ENCODE measurements around the gene OSER1.
"Not testable (repeated sequence)": the region's sequence is repeated elsewhere in the genome, so short reads cannot be mapped to it uniquely, and the experiment has no call there.

The OSER1 gene

DNA sequence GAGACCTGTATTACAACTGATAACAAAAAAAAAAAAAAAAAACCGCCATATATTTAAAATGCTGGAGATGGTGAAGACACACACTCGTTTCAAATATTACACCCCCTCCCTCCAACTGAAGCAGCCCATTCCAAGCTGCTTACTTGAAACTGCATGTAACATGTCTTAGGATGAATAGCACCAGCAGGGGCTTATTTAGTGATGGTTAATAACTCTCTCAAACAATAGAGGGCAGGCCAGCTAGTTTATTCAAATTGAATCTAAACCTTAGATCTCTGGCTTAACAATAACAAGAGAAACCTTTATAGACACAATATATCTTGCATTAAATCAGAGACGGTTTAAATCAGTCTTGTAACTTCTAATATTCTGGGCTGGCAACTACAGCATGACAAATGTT lies 14.3 kb downstream of the OSER1 start:
- peak; percentile 35 to 75 (median 63) for DNase-seq
- no peaks in the 10 kb centered on the region for H3K9me3 ChIP-seq (ENCODE audit: control extremely low read depth in 1 of 5, control insufficient read depth in 4 of 5, insufficient read depth in 2 of 5, low read depth in 1 of 5, low read length in 4 of 5)
- ChIA-PET POLR2A (interaction anchor here (0.5 kb wide), 1 partner anchor 71 kb away, joined by 4 read pairs; no protein-coding TSS in a partner anchor), CTCF (interaction anchor here (0.9 to 3.6 kb wide), 10 partner anchors 10 to 670 kb away, joined by 3 to 22 read pairs (median 4); no protein-coding TSS in a partner anchor)
- no peak overlapping the region for H3K4me3 ChIP-seq (ENCODE audit: control insufficient read depth in 1 of 7, extremely low read depth in 1 of 7, insufficient read depth in 4 of 7, low read depth in 2 of 7, low read length in 6 of 7)
- peaks cover 3 to 15% (median 8%) of the 10 kb centered on the region in 4 experiments for H3K4me1 ChIP-seq (ENCODE audit: control extremely low read depth in 1 of 4, control insufficient read depth in 4 of 4, insufficient read depth in 4 of 4, low read length in 3 of 4)
- no peak overlapping the region for H3K27ac ChIP-seq (ENCODE audit: insufficient read depth in 1 of 2, low read depth in 1 of 2, low read length in 2 of 2, poor library complexity in 1 of 2, severe bottlenecking in 2 of 2)
- peaks cover 20 to 44% (median 31%) of the 10 kb centered on the region in 4 experiments for H3K36me3 ChIP-seq (ENCODE audit: control insufficient read depth in 4 of 4, insufficient read depth in 4 of 4, low read length in 3 of 4)
- WGBS (ENCODE audit: insufficient coverage): 88% methylated on average over 1 of the region's 3 CpGs
- H3K27me3 ChIP-seq (replicated peaks in 2 of 5; ENCODE audit: control insufficient read depth in 4 of 5, insufficient read depth in 5 of 5, low read length in 4 of 5): peaks cover 0 to 2% (median 0%) of the 10 kb centered on the region in 5 experiments

DNA sequence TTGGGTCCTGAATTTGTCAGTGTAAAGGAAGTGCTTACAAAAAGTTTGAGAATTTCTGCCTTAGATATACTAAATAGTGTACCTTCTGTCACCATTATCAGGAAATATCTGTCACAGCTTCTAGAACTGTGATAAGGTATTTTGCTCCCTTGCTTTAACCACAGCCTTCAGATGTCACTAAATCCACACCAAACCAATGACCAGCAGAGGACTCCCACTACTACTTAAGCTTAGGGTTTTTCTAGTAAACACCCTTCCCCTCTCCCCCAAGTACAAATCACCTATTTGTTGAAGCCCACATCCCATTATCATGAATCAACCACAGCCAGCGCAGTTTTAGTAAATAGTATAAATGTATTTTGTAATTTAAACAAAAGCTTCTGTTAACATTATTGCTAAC lies 15.0 kb downstream of the OSER1 start:
- ChIA-PET CTCF (interaction anchor here (0.6 to 3.6 kb wide), 12 partner anchors 13 to 1780 kb away, joined by 3 to 22 read pairs (median 4); partner anchors contain the start of gene FITM2), POLR2A (interaction anchor here (0.5 kb wide), 1 partner anchor 71 kb away, joined by 4 read pairs; no protein-coding TSS in a partner anchor)
- H3K4me3 ChIP-seq (ENCODE audit: control insufficient read depth in 1 of 7, extremely low read depth in 1 of 7, insufficient read depth in 4 of 7, low read depth in 2 of 7, low read length in 6 of 7): no peak overlapping the region
- H3K4me1 ChIP-seq (ENCODE audit: control extremely low read depth in 1 of 4, control insufficient read depth in 4 of 4, insufficient read depth in 4 of 4, low read length in 3 of 4): peaks cover 3 to 15% (median 8%) of the 10 kb centered on the region in 4 experiments
- peak in 1 of 3 donors; percentile 41 for DNase-seq
- H3K9me3 ChIP-seq (ENCODE audit: control extremely low read depth in 1 of 5, control insufficient read depth in 4 of 5, insufficient read depth in 2 of 5, low read depth in 1 of 5, low read length in 4 of 5): no peaks in the 10 kb centered on the region
- peaks cover 14 to 38% (median 26%) of the 10 kb centered on the region in 4 experiments for H3K36me3 ChIP-seq (ENCODE audit: control insufficient read depth in 4 of 4, insufficient read depth in 4 of 4, low read length in 3 of 4)
- no CpG with 5 or more reads among the region's 1 CpG for WGBS (ENCODE audit: insufficient coverage)
- no peak overlapping the region for H3K27ac ChIP-seq (ENCODE audit: insufficient read depth in 1 of 2, low read depth in 1 of 2, low read length in 2 of 2, poor library complexity in 1 of 2, severe bottlenecking in 2 of 2)
- H3K27me3 ChIP-seq (replicated peaks in 2 of 5; ENCODE audit: control insufficient read depth in 4 of 5, insufficient read depth in 5 of 5, low read length in 4 of 5): peaks cover 0 to 2% (median 0%) of the 10 kb centered on the region in 5 experiments

DNA sequence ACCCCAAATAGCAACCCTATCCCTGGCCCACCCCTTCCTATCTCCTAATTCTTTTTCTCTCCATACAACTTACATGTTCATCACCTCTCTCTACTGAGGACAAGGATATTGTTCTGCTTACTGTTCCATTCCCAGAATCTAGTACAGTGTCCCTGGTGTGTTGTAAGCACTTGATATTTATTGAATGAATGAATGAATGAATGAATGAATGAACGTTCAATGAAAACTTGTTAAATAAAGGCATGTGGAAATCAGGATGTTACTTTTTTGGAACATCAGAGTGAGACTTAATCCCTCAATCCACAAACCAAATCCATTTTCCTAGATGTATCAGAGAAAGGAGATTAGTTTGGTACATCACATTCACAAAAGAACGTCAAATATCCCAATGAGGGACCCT lies 16.8 kb downstream of the OSER1 start:
- Histone ChIP-seq H3K27me3 (replicated peaks in 2 of 5; ENCODE audit: control insufficient read depth in 4 of 5, insufficient read depth in 5 of 5, low read length in 4 of 5) (peaks cover 0 to 10% (median 5%) of the 10 kb centered on the region in 5 experiments), H3K27ac (ENCODE audit: insufficient read depth in 1 of 2, low read depth in 1 of 2, low read length in 2 of 2, poor library complexity in 1 of 2, severe bottlenecking in 2 of 2) (no peak overlapping the region), H3K4me3 (ENCODE audit: control insufficient read depth in 1 of 7, extremely low read depth in 1 of 7, insufficient read depth in 4 of 7, low read depth in 2 of 7, low read length in 6 of 7) (no peak overlapping the region), H3K4me1 (ENCODE audit: control extremely low read depth in 1 of 4, control insufficient read depth in 4 of 4, insufficient read depth in 4 of 4, low read length in 3 of 4) (peaks cover 3 to 13% (median 8%) of the 10 kb centered on the region in 4 experiments), H3K9me3 (ENCODE audit: control extremely low read depth in 1 of 5, control insufficient read depth in 4 of 5, insufficient read depth in 2 of 5, low read depth in 1 of 5, low read length in 4 of 5) (no peaks in the 10 kb centered on the region), H3K36me3 (ENCODE audit: control insufficient read depth in 4 of 4, insufficient read depth in 4 of 4, low read length in 3 of 4) (peaks cover 9 to 21% (median 14%) of the 10 kb centered on the region in 4 experiments)
- no CpG with 5 or more reads among the region's 2 CpGs for WGBS (ENCODE audit: insufficient coverage)
- no peak for DNase-seq
- POLR2A ChIA-PET: no interaction called here
- CTCF ChIA-PET: no interaction called here

DNA sequence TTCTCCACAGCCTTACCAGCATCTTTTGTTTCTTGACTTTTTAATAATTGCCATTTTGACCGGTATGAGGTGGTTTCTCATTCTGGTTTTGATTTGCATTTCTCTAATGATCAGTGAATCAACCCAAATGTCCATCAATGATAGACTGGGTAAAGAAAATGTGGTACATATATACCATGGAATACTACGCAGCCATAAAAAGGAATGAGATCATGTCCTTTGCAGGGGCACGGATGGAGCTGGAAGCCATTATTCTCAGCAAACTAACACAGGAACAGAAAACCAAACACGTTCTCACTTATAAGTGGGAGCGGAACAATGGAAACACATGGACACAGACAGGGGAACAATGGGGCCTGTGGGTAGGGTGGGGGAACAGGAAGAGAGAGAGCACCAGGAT lies 18.9 kb downstream of the OSER1 start:
- H3K4me3 ChIP-seq (ENCODE audit: control insufficient read depth in 1 of 7, extremely low read depth in 1 of 7, insufficient read depth in 4 of 7, low read depth in 2 of 7, low read length in 6 of 7); DNase-seq; POLR2A ChIA-PET; H3K9me3 ChIP-seq (ENCODE audit: control extremely low read depth in 1 of 5, control insufficient read depth in 4 of 5, insufficient read depth in 2 of 5, low read depth in 1 of 5, low read length in 4 of 5); H3K27ac ChIP-seq (ENCODE audit: insufficient read depth in 1 of 2, low read depth in 1 of 2, low read length in 2 of 2, poor library complexity in 1 of 2, severe bottlenecking in 2 of 2); H3K36me3 ChIP-seq (ENCODE audit: control insufficient read depth in 4 of 4, insufficient read depth in 4 of 4, low read length in 3 of 4): not testable (repeated sequence)
- Histone ChIP-seq H3K27me3 (replicated peaks in 2 of 5; ENCODE audit: control insufficient read depth in 4 of 5, insufficient read depth in 5 of 5, low read length in 4 of 5) (peaks cover 0 to 31% (median 17%) of the 10 kb centered on the region in 5 experiments), H3K4me1 (ENCODE audit: control extremely low read depth in 1 of 4, control insufficient read depth in 4 of 4, insufficient read depth in 4 of 4, low read length in 3 of 4) (peaks cover 8 to 25% (median 13%) of the 10 kb centered on the region in 4 experiments)
- CTCF ChIA-PET: interaction anchor here (5.3 kb wide), 1 partner anchor 75 kb away, joined by 71 read pairs; no protein-coding TSS in a partner anchor
- 72% methylated on average over 3 of the region's 5 CpGs for WGBS (ENCODE audit: insufficient coverage)

DNA sequence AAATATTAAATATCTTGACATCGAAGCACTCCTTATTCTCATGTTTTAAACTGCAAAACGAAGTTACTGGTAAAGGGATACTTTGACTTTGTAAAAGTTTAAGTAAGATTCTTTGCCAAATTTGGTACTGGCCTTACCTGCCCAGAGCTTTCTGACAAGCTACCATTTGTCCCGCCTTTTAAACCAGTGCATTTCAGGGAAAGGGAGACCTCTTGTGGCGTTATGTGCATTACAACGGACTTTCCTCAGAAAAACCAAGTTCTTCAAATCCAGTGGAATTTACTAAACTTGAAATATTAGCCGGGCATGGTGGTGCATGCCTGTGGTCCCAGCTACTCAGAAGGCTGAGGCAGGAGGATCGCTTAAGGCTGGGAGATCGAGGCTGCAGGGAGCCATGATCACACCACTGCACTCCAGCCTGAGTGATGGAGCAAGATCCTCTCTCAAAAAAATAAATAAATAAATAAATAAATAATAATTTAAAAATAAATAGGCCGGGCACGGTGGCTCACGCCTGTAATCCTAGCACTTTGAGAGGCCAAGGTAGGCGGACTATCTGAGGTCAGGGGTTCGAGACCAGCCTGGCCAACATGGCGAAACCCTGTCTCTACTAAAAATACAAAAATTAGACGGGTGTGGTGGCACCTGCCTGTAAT lies 20.2 kb downstream of the OSER1 start:
- WGBS (ENCODE audit: insufficient coverage): 47% methylated on average over 11 of the region's 15 CpGs
- POLR2A ChIA-PET: interaction anchor here (0.6 kb wide), 2 partner anchors 29 to 208 kb away, joined by 3 read pairs; no protein-coding TSS in a partner anchor
- Histone ChIP-seq H3K27me3 (replicated peaks in 2 of 5; ENCODE audit: control insufficient read depth in 4 of 5, insufficient read depth in 5 of 5, low read length in 4 of 5) (peaks cover 0 to 44% (median 18%) of the 10 kb centered on the region in 5 experiments), H3K4me1 (ENCODE audit: control extremely low read depth in 1 of 4, control insufficient read depth in 4 of 4, insufficient read depth in 4 of 4, low read length in 3 of 4) (peaks cover 2 to 19% (median 9%) of the 10 kb centered on the region in 4 experiments)
- not testable (repeated sequence) for H3K36me3 ChIP-seq (ENCODE audit: control insufficient read depth in 4 of 4, insufficient read depth in 4 of 4, low read length in 3 of 4); H3K9me3 ChIP-seq (ENCODE audit: control extremely low read depth in 1 of 5, control insufficient read depth in 4 of 5, insufficient read depth in 2 of 5, low read depth in 1 of 5, low read length in 4 of 5); H3K4me3 ChIP-seq (ENCODE audit: control insufficient read depth in 1 of 7, extremely low read depth in 1 of 7, insufficient read depth in 4 of 7, low read depth in 2 of 7, low read length in 6 of 7); H3K27ac ChIP-seq (ENCODE audit: insufficient read depth in 1 of 2, low read depth in 1 of 2, low read length in 2 of 2, poor library complexity in 1 of 2, severe bottlenecking in 2 of 2)
- peak; percentile 67 to 81 (median 73) for DNase-seq
- CTCF ChIA-PET: interaction anchor here (0.6 to 5.3 kb wide), 17 partner anchors 9 to 194 kb away, joined by 3 to 71 read pairs (median 3); no protein-coding TSS in a partner anchor

DNA sequence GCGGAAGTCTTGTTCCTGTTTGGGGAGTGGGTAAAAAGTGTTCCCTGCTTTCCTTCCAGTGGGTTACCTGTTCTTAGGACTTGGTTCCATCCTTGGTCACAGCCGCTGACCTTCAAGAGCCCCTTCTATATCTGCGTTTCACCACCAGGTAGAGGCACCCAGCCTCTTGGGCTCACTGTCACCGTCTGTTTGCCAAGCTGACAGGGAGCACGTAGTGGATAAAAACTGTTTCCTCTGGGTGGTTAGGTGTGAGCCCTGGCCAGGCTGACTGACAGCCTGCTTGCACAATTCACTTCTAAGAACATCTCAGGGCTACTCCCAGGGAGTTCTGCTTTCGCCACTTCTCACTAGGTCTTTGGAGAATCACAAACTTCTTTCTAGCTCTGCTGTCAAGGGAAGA lies 21.8 kb downstream of the OSER1 start:
- ChIA-PET CTCF (interaction anchor here (0.7 to 5.3 kb wide), 8 partner anchors 10 to 72 kb away, joined by 3 to 71 read pairs (median 4); no protein-coding TSS in a partner anchor), POLR2A (no interaction called here)
- Histone ChIP-seq H3K36me3 (ENCODE audit: control insufficient read depth in 4 of 4, insufficient read depth in 4 of 4, low read length in 3 of 4) (no peaks in the 10 kb centered on the region), H3K4me3 (ENCODE audit: control insufficient read depth in 1 of 7, extremely low read depth in 1 of 7, insufficient read depth in 4 of 7, low read depth in 2 of 7, low read length in 6 of 7) (no peak overlapping the region), H3K4me1 (ENCODE audit: control extremely low read depth in 1 of 4, control insufficient read depth in 4 of 4, insufficient read depth in 4 of 4, low read length in 3 of 4) (peaks cover 0 to 14% (median 9%) of the 10 kb centered on the region in 4 experiments), H3K27me3 (replicated peaks in 2 of 5; ENCODE audit: control insufficient read depth in 4 of 5, insufficient read depth in 5 of 5, low read length in 4 of 5) (peaks cover 0 to 50% (median 18%) of the 10 kb centered on the region in 5 experiments), H3K27ac (ENCODE audit: insufficient read depth in 1 of 2, low read depth in 1 of 2, low read length in 2 of 2, poor library complexity in 1 of 2, severe bottlenecking in 2 of 2) (no peak overlapping the region), H3K9me3 (ENCODE audit: control extremely low read depth in 1 of 5, control insufficient read depth in 4 of 5, insufficient read depth in 2 of 5, low read depth in 1 of 5, low read length in 4 of 5) (no peaks in the 10 kb centered on the region)
- WGBS (ENCODE audit: insufficient coverage): 63% methylated on average over 5 of the region's 6 CpGs
- DNase-seq: peak in 2 of 3 donors; percentile 33 to 37

All from common myeloid progenitor, CD34-positive (primary cell).